Right renal pelvis (tissue), 4 donors: ENCODE results near the gene ZNF619. TPM values are rescaled to one million over a fixed set of nuclear protein-coding genes. Genes with fewer than 3 reads are reported as not detected.

Experiments used
- DNase-seq, 4 donors: peaks; one replicate each; pipeline ENCODE4 v3.0.0-alpha.2; 2013; ENCODE audit warnings: low read depth in 4 of 4, low spot score in 3 of 4, missing footprints in 1 of 4
- polyA plus RNA-seq, 4 donors: library from polyadenylated mRNA; unstranded; fragments of 120-200 nt; gene quantifications; one replicate each; pipeline ENCODE4 v1.2.1, GENCODE V29; 2013; ENCODE audit not compliant: insufficient read length in 4 of 4

Gene ZNF619
- polyA plus RNA-seq, 4 donors = 6.2 to 8.4 (median 7.4) TPM

GRCh38 chr3:40524568-40525285 is 47.8 kb downstream of the ZNF619 start, which contains the start of gene ZNF621:
TSS of gene ZNF621 (plus strand) at chr3:40524960. CDS start at chr3:40525841, 881 bp downstream.
- DNase-seq = peak; percentile 69 to 78 (median 74)

- DNase-seq = no peak
These were observed 51.5 kb downstream of the ZNF619 start for GRCh38 chr3:40528426-40528825.

GRCh38 chr3:40532252-40532651 is 55.3 kb downstream of the ZNF619 start:
- DNase-seq = no peak

GRCh38 chr3:40534283-40534682 is 57.4 kb downstream of the ZNF619 start:
- DNase-seq = no peak

Other genes starting within 250 kb of the ZNF619 start
- gene EIF1B, start 167.4 kb upstream of the ZNF619 start, polyA plus RNA-seq = 100 to 1,000 TPM; 133 to 143 (median 135) TPM
- gene ENTPD3, start 89.9 kb upstream of the ZNF619 start, polyA plus RNA-seq = 1 to 10 TPM; 1.7 to 2.6 (median 2.5) TPM
- gene RPL14, start 19.8 kb upstream of the ZNF619 start, polyA plus RNA-seq = 1,000 to 10,000 TPM; 1,708 to 1,844 (median 1,764) TPM
- gene ZNF620, start 28.9 kb downstream of the ZNF619 start, polyA plus RNA-seq = 10 to 100 TPM in 3 of 4 donors, 1 to 10 TPM in 1; 9.9 to 10.4 (median 10.2) TPM
- gene ZNF621, start 47.8 kb downstream of the ZNF619 start, polyA plus RNA-seq = 10 to 100 TPM; 21.8 to 30.7 (median 24.5) TPM